Peyer's patch (tissue), 4 donors: Measurements from ENCODE around the gene DNASE1L2. TPM values are rescaled to one million over a fixed set of nuclear protein-coding genes. Genes with fewer than 3 reads are reported as not detected.

Experiments
- DNase-seq, 3 donors: peaks; one replicate each; pipeline ENCODE4 v3.0.0-alpha.2; 2017 to 2019
- H3K27ac ChIP-seq, 4 donors: fragments of 200-600 bp; sonication (generic); one replicate each; pipeline ENCODE4 v1.5.1; 2016 to 2019
- H3K27me3 ChIP-seq, 2 donors: fragments of 200-600 bp; sonication (generic); one replicate each; pipeline ENCODE4 v1.5.1; 2019
- H3K36me3 ChIP-seq, 3 donors: fragments of 200-600 bp; sonication (generic); one replicate each; pipeline ENCODE4 v1.5.1; 2016 to 2019
- H3K4me1 ChIP-seq, 4 donors: fragments of 200-600 bp; sonication (generic); one replicate each; pipeline ENCODE4 v1.5.1; 2016 to 2019
- H3K4me3 ChIP-seq, 4 donors: fragments of 200-600 bp; sonication (generic); 1 replicate in 3 of 4; 2 replicates in 1 of 4; pipeline ENCODE4 v1.5.1; 2016 to 2019; ENCODE audit warnings: mild to moderate bottlenecking in 1 of 4
- H3K9me3 ChIP-seq, 4 donors: fragments of 200-600 bp; sonication (generic); one replicate each; pipeline ENCODE4 v1.5.1; 2016 to 2019; ENCODE audit warnings: mild to moderate bottlenecking in 1 of 4
- POLR2A ChIP-seq, 2 donors: fragments of 450-650 bp; IDR thresholded peaks; one replicate each; pipeline ENCODE4 v1.5.1; 2017; ENCODE audit warnings: antibody characterized with exemption in 2 of 2, mild to moderate bottlenecking in 2 of 2, moderate library complexity in 2 of 2
- total RNA-seq, 4 donors: library from RNA; depleted of rRNA; stranded (reverse); fragments of >200 nt; gene quantifications; one replicate each; pipeline ENCODE4 v1.1.0, GENCODE V29; 2016
- TF ChIP-seq, protein P1 (sequence below), 6 experiments: fragments of 450-650 bp in 4 of 6; fragments of 200-600 bp in 2 of 6; sonication (generic) in 1 of 6; IDR thresholded peaks; one replicate each; pipeline ENCODE4 v1.5.1; 2017 to 2019; ENCODE audit warnings: antibody characterized with exemption in 6 of 6, mild to moderate bottlenecking in 3 of 6, moderate library complexity in 1 of 6

Gene DNASE1L2
- total RNA-seq, 4 donors from 2014 or later: 2.0 to 2.8 (median 2.5) TPM; not detected in 1

DNA sequence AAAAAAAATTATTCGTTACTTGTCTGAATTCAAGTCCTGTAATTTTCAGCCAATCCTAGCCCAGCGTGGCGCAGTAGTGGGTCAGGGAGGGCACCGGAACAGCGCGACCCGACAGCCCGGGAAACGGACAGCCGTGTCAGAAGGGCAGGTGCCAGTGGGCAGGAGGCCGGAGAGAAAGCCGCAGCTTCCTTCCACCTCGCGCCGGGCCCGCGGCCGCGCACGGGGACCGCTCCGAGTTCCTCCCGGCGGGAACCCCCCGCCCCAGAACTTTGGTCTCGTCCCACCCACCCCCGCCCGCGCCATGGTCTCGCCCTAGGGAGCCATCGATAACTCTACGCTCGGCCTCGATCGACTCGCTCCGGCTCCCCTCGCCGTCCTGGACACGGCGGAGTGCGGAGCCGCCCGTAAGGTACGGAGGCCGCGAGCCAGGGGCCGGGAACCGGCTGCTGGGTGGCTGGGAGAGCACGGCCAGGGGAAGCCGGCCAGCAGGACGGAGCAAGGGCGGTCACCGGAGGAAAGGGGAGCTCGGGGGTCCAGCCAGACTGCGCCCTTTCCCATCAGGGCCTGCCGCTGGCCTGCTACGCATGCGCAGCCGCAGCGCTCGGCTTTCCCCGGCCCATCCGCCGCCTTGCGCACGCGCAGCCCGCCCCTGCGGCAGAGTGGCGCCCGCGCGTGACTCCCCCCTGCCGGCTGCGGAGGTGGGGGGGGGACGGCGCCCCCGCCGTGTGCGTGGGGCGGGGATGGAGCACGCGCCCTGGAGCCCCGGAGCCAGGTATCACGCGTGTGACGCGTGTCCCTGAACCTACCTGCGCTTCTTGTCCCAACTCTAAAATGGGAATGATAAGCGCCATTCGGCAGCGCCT, 30.9 kb upstream of the DNASE1L2 start, which contains the start of gene MLST8:
Gene MLST8, plus strand, starts transcription at position 351 of the 863 bp plus-strand sequence. CDS start 632 bp downstream, outside the sequence.
- TF ChIP-seq POLR2A (IDR thresholded peaks at IDR 0.05): peak; percentile 78 to 89
- TF ChIP-seq, protein P1, sequence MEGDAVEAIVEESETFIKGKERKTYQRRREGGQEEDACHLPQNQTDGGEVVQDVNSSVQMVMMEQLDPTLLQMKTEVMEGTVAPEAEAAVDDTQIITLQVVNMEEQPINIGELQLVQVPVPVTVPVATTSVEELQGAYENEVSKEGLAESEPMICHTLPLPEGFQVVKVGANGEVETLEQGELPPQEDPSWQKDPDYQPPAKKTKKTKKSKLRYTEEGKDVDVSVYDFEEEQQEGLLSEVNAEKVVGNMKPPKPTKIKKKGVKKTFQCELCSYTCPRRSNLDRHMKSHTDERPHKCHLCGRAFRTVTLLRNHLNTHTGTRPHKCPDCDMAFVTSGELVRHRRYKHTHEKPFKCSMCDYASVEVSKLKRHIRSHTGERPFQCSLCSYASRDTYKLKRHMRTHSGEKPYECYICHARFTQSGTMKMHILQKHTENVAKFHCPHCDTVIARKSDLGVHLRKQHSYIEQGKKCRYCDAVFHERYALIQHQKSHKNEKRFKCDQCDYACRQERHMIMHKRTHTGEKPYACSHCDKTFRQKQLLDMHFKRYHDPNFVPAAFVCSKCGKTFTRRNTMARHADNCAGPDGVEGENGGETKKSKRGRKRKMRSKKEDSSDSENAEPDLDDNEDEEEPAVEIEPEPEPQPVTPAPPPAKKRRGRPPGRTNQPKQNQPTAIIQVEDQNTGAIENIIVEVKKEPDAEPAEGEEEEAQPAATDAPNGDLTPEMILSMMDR (IDR thresholded peaks at IDR 0.05): peak in 4 of 6 experiments; percentile 20 to 35 (median 28)
- DNase-seq: peak; percentile 81 to 93 (median 92)
- H3K27ac ChIP-seq: peak within 1 kb of the TSS; percentile 84 to 99 (median 96)
- peaks cover 0 to 36% (median 0%) of the 10 kb centered on the region in 3 donors for H3K36me3 ChIP-seq
- no peaks in the 10 kb centered on the region for H3K27me3 ChIP-seq
- H3K9me3 ChIP-seq: no peaks in the 10 kb centered on the region
- H3K4me3 ChIP-seq: peak within 1 kb of the TSS; percentile 59 to 98 (median 82)
- peaks cover 0 to 18% (median 6%) of the 10 kb centered on the region in 4 donors for H3K4me1 ChIP-seq

DNA sequence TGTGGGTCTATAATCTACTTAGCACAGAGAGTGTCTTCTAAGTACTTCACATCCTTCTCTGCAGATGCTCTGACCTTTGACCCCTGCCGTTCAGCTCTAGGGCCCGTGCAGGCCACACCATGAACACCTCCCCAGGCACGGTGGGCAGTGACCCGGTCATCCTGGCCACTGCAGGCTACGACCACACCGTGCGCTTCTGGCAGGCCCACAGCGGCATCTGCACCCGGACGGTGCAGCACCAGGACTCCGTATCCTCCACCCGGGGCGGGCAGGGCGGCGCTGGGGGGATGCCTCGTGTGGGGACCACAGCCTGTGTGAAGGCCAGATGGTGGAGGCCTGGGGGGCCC, 30.3 kb upstream of the DNASE1L2 start:
- Histone ChIP-seq H3K4me1 (peaks cover 0 to 18% (median 6%) of the 10 kb centered on the region in 4 donors), H3K27ac (peak overlapping the region; percentile 84 to 99 (median 96)), H3K36me3 (peaks cover 0 to 36% (median 0%) of the 10 kb centered on the region in 3 donors), H3K4me3 (peak overlapping the region; percentile 59 to 98 (median 82)), H3K9me3 (no peaks in the 10 kb centered on the region), H3K27me3 (no peaks in the 10 kb centered on the region)
- TF ChIP-seq, protein P1 (IDR thresholded peaks at IDR 0.05): no peak
- no peak for TF ChIP-seq POLR2A (IDR thresholded peaks at IDR 0.05)
- no peak for DNase-seq

DNA sequence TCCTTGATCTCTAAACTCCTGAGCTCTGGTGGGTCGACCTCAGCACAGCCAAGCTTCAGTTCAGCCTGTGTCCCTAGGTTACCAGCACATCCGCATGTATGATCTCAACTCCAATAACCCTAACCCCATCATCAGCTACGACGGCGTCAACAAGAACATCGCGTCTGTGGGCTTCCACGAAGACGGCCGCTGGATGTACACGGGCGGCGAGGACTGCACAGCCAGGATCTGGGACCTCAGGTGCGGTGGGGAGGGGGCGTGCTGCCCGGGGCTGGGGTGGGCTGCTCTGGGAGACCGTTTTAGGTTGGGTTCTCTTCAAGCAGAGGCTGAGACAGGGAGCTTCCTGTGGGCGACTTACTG, 29.8 kb upstream of the DNASE1L2 start:
- TF ChIP-seq, protein P1 (IDR thresholded peaks at IDR 0.05): no peak
- TF ChIP-seq POLR2A (IDR thresholded peaks at IDR 0.05): no peak
- H3K9me3 ChIP-seq: no peaks in the 10 kb centered on the region
- H3K27me3 ChIP-seq: no peaks in the 10 kb centered on the region
- peaks cover 0 to 36% (median 0%) of the 10 kb centered on the region in 3 donors for H3K36me3 ChIP-seq
- DNase-seq: no peak
- peak overlapping the region; percentile 59 to 98 (median 82) for H3K4me3 ChIP-seq
- H3K27ac ChIP-seq: peak overlapping the region in 2 of 4 donors; percentile 98 to 99
- H3K4me1 ChIP-seq: peaks cover 0 to 18% (median 6%) of the 10 kb centered on the region in 4 donors

DNA sequence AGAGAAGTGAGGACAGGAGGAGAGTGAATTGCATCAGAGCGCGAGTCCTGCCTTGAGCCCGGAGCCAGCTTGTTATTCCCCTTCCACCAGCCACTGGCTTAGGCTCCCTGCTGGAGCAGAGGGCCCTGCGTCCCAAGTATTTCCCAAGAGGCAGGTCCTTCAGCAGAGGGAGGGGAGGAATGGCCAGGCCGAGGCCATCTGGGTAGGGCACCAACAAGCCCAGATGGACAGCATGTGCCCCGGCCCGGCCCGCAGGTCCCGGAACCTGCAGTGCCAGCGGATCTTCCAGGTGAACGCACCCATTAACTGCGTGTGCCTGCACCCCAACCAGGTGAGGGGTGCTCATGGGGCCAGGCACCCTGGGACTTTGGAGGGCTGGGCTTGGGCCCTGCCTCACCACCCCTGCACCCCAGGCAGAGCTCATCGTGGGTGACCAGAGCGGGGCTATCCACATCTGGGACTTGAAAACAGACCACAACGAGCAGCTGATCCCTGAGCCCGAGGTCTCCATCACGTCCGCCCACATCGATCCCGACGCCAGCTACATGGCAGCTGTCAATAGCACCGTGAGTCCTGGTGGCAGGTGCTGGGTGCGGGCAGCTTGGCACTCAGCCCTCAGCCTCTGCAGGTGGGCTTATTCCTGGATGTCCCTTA, 29.3 kb upstream of the DNASE1L2 start:
- H3K4me1 ChIP-seq: peaks cover 0 to 18% (median 6%) of the 10 kb centered on the region in 4 donors
- TF ChIP-seq, protein P1 (IDR thresholded peaks at IDR 0.05): no peak
- no peak for TF ChIP-seq POLR2A (IDR thresholded peaks at IDR 0.05)
- no peaks in the 10 kb centered on the region for H3K9me3 ChIP-seq
- no peaks in the 10 kb centered on the region for H3K27me3 ChIP-seq
- no peak overlapping the region for H3K4me3 ChIP-seq
- DNase-seq: no peak
- peaks cover 0 to 36% (median 0%) of the 10 kb centered on the region in 3 donors for H3K36me3 ChIP-seq
- H3K27ac ChIP-seq: no peak overlapping the region

DNA sequence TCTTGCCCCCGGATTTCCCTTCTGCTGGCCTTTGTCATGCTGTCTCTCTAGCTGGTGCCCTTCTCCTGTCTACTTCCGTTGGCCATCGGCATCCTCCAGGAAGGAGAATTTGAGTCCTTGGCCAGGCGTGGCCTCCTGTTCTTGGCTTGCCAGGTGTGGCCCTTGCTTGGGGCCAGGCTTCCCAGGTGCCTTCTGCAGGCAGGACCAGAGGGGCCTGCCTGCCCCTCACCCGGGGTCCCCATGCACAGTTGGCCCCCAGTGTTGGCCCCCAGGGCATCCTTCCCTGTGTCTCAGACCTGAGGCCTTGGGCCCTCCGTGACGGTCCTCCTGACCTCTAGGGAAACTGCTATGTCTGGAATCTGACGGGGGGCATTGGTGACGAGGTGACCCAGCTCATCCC, 28.4 kb upstream of the DNASE1L2 start:
- TF ChIP-seq, protein P1 (IDR thresholded peaks at IDR 0.05): no peak
- no peak for TF ChIP-seq POLR2A (IDR thresholded peaks at IDR 0.05)
- Histone ChIP-seq H3K9me3 (no peaks in the 10 kb centered on the region), H3K27ac (no peak overlapping the region), H3K4me3 (no peak overlapping the region), H3K36me3 (peaks cover 0 to 36% (median 0%) of the 10 kb centered on the region in 3 donors), H3K4me1 (peaks cover 0 to 26% (median 6%) of the 10 kb centered on the region in 4 donors), H3K27me3 (no peaks in the 10 kb centered on the region)
- DNase-seq: no peak
